CD4-positive, alpha-beta T cell treated with Interferon alpha-2 for 1 hour (primary cell): ENCODE results near the gene SPTBN5.

Experiments used
- DNase-seq, 2 donors: peaks; one replicate each; pipeline ENCODE4 v3.0.0-alpha.2; 2020 to 2022

Gene SPTBN5

GRCh38 chr15:41903782-41904181 is 9.9 kb upstream of the SPTBN5 start:
- DNase-seq: no peak

DNA sequence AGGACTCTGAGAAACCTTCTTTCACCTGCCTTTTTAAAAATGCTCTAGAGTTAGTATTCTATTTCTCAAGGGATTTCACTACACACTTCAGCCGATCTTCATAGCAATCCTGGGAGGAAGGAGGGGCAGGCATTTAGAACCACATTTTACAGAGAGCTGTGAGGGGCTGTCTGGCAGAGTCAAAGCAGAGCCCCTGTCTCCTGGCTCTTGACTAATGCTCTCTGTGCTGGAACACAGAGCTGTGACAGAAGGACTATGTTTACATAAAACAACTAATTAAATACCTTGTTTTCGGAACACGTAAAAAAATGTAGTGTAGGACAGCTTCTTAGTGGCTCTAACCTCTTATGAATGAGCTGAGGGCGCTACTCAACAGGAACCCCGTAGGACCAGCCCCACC is 7.6 kb upstream of the SPTBN5 start:
- DNase-seq: no peak

GRCh38 chr15:41900526-41901380 is 6.9 kb upstream of the SPTBN5 start:
- no peak for DNase-seq

DNA sequence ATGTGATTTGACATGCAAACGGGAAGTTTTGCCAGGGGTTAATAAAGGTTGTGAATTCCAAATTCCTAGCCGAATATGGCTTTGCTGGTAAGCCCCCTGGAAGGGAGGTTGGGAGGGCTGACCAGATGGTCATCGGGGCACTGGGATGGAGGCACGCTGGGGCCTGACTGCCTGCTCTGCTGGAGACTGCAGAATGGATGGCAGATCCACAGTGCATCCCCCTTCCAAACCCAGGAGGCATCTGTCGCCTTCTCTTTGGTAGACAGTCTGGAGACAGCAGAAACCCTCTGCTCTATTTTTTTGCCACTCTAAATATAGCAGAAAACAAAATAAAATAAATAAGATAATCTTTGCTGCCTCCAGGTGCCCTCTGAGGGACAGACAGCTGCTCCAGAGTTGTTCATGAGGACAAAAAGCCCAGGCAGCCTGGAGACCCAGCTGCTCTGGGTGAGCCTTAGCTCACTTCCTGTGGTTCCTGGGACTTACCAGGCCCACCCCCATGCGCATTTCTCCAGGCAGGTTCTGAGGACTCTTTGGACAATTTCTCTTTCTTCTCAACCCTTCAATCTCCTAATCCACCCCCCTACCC is 6.1 kb upstream of the SPTBN5 start:
- DNase-seq: no peak

DNA sequence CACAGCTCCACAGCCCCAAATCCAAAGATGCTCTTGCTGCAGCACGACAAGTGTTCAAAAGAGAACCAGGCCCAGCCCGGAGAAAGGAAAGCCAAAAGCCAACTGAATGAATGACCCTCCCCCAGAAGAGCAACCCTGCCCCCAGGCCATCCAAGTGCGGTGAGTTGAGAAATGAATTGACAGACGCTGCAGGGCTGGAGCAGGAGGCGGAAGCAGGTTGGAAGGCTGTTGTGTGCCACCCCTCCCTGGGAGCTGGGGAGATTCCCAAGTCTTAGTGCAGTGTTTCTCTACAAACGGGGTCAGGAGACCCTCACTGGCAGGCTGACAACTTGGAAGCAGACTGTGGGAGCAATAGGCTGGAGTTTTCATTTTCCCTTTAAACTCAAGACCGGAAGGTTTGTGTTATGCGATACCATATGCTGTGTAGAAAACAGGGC is 3.5 kb upstream of the SPTBN5 start:
- no peak for DNase-seq

DNA sequence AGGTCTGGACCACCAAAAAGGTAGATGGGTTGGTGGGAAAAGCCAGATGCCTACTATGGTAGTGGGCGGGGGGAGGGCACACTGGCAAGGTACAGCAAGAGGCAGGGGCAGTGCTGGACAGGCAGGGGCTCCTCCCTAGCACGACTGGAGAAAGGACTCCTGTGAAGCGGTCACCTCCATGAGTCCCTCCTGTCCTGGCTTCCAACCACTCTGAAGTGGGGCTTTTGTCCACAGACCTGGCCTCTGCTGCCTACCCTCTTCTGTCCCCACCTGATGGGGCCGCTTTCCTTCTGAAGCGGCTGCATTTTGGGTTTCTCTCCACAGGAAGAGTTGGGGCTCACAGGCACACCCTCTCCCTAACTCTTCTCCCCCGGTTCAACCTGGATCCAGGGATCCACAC is 2.7 kb upstream of the SPTBN5 start:
- DNase-seq: no peak

- no peak for DNase-seq
Measured at GRCh38 chr15:41895957-41896356, 2.1 kb upstream of the SPTBN5 start.

- DNase-seq: no peak
Measured at GRCh38 chr15:41895491-41895890, 1.6 kb upstream of the SPTBN5 start.

GRCh38 chr15:41894791-41895463 is 1.1 kb upstream of the SPTBN5 start:
- DNase-seq: peak; percentile 89 to 90

DNA sequence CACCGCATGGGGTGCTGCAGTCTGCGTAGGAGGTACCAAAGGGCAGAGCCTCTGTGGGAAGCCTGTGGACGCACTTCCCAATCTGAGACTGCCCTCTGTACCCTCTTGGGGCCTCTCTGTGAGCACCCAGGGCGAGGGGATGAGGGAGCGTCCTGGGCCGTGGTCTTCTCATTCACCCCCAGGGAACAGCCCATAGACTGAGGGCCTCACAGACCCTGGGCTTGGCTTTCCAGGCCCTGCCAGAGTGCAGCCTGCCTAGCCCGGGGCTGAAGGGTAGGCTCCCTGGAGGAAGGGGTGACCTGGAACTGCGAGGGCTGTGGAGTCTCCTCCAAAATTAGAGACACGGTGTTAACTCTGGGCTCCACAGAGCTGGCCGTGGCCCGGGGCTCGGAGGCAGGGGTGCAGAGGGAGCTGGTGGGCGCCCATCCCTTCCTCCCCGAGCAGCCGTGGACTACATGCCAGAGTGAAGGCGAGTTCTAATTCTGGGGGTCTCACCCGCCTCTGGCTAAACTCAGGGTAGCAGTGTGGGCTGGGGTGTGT is 468 bp upstream of the SPTBN5 start:
- DNase-seq: no peak

DNA sequence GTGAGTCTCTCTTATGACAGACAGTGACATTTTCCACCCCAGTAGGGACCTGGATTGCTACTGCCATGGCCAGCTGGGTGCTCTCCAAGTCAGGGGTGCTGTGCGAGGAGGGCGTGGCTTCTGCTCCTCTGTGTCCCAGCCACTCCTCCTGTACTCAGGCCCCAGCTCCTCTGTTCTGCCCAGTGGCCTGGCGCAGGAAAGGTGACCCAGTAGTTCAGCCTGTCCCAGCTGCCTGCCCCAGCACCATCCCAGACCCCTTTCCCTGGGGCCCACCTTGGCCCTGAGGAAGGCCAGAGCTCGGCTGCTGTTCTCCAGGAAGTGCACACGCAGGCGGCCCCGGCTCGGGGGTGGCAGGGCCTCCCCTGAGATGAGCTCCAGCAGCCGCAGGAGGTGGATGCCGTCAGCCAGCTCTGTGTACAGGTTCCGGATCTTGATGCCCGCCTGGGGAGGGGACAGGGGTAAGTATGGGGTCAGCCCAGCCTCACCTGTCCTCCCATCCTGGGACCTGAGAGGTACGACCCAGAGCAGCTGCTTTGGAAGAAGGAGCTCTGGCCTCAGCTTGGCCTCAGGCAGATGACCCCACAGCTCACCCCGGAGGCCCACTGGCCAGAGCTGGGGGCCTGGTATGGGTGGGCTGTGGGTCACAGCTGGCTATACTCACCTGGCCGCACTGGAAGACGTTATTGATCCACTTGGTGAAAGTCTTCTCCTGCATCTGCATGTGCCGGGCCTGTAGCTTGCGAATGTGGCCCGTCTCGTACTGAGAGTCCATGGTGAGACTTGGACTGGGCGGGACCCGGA is 1.0 kb downstream of the SPTBN5 start:
- DNase-seq: peak in 1 of 2 donors; percentile 33

DNA sequence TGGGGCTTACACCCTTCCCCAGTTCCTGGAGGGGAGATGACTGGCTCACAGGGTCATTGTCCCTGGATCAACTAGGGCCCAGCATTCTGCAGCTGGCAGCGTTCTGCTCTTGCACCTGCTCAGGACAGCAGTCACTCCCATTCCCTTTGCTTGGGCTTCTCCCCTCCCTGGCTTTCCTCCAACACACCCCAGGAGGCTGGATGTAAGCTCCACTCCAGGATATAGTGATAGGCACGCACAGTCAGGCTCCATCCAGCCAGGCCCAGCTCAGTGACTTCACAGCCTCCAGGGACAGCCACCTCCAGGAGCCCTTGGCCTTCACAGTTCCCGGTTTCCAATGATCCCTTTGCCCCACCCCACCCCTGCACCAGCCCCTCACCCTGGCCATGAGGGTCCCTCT is 1.9 kb downstream of the SPTBN5 start:
- DNase-seq: no peak

DNA sequence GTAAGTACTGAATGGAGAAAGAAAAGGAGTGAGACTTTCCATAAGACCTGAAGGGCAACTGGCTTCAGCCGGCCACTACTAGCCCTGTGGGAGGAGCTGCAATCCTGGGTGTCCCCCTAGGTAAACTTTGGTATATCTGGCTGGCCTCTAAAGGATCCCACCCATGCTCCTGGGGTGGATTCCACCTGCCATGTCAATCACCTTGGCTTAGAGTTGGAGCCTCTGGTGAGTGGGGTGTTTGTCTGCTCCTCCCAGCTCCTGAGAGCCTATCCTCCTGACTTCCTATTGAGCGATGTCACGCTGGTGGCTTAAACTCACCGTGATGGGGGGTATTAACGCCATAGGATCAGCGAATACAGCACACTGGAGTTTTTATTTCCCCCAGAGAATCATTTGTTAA is 2.6 kb downstream of the SPTBN5 start:
- DNase-seq: no peak

GRCh38 chr15:41890050-41890690 is 3.7 kb downstream of the SPTBN5 start:
- no peak for DNase-seq

DNA sequence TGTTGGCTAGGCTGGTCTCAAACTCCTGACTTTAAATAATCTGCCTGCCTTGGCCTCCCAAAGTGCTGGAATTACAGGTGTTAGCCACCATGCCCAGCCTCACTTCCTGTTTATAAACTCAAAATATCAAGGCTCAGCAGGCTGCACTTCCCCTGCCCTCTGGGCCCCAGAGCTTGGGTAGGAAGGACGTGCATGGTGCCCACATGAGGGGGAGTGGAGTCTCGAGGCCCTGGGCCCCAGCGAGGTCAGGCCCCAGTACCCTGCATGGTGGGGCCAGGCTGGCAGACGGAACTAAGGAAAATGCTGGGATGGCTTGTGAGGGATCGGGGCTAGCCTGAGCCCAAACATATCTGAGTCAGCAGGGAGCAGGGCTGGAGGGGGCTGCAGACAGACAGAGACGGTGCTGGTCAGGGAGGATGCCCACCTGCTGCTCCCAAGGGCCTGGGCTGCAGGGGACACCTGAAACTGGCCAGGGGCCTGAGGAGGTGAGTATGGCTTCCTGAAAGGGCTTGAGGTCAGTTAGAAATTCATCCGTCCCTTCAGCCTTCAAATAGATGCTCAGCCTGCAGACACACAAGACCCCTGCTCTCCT is 5.1 kb downstream of the SPTBN5 start:
- peak in 1 of 2 donors; percentile 11 for DNase-seq

DNA sequence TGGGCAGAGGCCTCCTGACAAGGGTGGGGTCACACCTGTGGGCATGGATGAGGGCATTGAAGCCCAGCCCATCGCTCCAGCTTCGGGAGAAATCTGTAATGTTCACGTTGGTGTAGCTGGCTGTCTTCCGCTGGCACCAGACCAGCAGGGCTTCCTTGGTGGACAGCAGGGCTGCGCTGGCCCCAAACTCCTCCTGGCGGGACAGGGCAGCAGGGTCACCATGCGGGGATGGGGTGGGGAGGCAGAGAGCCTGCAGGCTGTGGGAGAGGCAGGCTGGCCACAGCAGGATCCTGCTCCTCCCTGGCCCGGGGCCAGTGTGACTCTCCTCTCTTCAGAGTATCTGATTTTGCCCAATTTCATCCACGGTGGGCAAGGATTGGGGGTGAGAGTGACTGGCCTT is 6.0 kb downstream of the SPTBN5 start:
- no peak for DNase-seq

GRCh38 chr15:41887161-41887560 is 6.7 kb downstream of the SPTBN5 start:
- DNase-seq: no peak

- DNase-seq: no peak
Measured at GRCh38 chr15:41886741-41887140, 7.1 kb downstream of the SPTBN5 start.

- no peak for DNase-seq
Measured at GRCh38 chr15:41885841-41886240, 8.0 kb downstream of the SPTBN5 start.

- DNase-seq: no peak
Measured at GRCh38 chr15:41885321-41885720, 8.5 kb downstream of the SPTBN5 start.

- DNase-seq: no peak
Measured at GRCh38 chr15:41884458-41884857, 9.4 kb downstream of the SPTBN5 start.

DNA sequence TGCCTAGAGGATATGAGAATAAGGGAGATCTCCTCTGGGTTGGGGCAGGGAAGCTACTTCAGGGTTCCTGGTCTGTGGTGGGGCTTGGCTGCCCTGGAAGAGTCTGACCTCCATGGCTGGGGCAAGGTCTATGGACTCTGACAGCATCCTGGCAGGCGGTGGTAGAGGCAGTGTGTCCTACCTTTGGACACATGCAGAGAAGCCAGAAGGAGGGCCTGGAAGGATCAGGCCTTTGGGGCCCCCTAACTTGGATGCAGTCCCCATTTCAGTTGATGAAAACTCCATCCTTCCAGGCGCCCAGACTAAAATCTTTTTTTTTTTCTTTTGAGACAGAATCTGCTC is 10.4 kb downstream of the SPTBN5 start:
- DNase-seq: no peak
